CD14-positive monocyte (primary cell): ENCODE data around the gene AARS2. TPM values are rescaled to one million over a fixed set of nuclear protein-coding genes. Genes with fewer than 3 reads are reported as not detected.

ENCODE experiments used
- DNase-seq, 3 donors: peaks; one replicate each; pipeline ENCODE4 v3.0.0-alpha.2; 2011 to 2022
- H2AFZ ChIP-seq: 2 replicates; pipeline ENCODE4 v1.6.0; 2012; ENCODE audit warnings: mild to moderate bottlenecking, low read depth, low read length, inconsistent platforms; ENCODE audit not compliant: insufficient read depth, poor library complexity, severe bottlenecking
- H3K27ac ChIP-seq, 2 donors: 1 replicate in 1 of 2; 2 replicates in 1 of 2; pipeline ENCODE4 v1.5.1; 2012 to 2013; ENCODE audit warnings: low read length in 2 of 2, control low read depth in 1 of 2, inconsistent platforms in 1 of 2, low read depth in 1 of 2, mild to moderate bottlenecking in 1 of 2
- H3K27me3 ChIP-seq, 2 donors: one replicate each; pipeline versions ENCODE4 v1.6.0 to v1.6.1; 2011 to 2013; ENCODE audit warnings: low read length in 2 of 2; ENCODE audit not compliant: control insufficient read depth in 2 of 2, insufficient read depth in 2 of 2
- H3K36me3 ChIP-seq, 2 donors: replicated peaks in 1 of 2; 1 replicate in 1 of 2; 2 replicates in 1 of 2; pipeline versions ENCODE4 v1.5.1 to v1.6.1; 2012 to 2013; ENCODE audit warnings: low read length in 2 of 2, control low read depth in 1 of 2, inconsistent platforms in 1 of 2, mild to moderate bottlenecking in 1 of 2; ENCODE audit not compliant: insufficient read depth in 2 of 2, control insufficient read depth in 1 of 2
- H3K4me1 ChIP-seq, 2 donors: 1 replicate in 1 of 2; 2 replicates in 1 of 2; pipeline versions ENCODE4 v1.5.1 to v1.6.1; 2012 to 2013; ENCODE audit warnings: low read length in 2 of 2, control low read depth in 1 of 2, inconsistent platforms in 1 of 2, mild to moderate bottlenecking in 1 of 2, moderate library complexity in 1 of 2; ENCODE audit not compliant: insufficient read depth in 2 of 2, control insufficient read depth in 1 of 2
- H3K4me2 ChIP-seq: replicated peaks from 2 replicates; pipeline ENCODE3; 2012; ENCODE audit warnings: low read length, moderate library complexity, mild to moderate bottlenecking; ENCODE audit not compliant: poor library complexity, severe bottlenecking; ENCODE audit errors: extremely low read depth
- H3K4me3 ChIP-seq, 3 experiments: fragments of 200-600 bp in 1 of 3; sonication (generic) in 1 of 3; replicated peaks in 1 of 3; 1 replicate in 2 of 3; 2 replicates in 1 of 3; pipeline ENCODE4 v1.5.1; 2011 to 2013; ENCODE audit warnings: low read length in 3 of 3, mild to moderate bottlenecking in 3 of 3, control low read depth in 2 of 3, low read depth in 2 of 3, inconsistent platforms in 1 of 3, moderate library complexity in 1 of 3
- H3K79me2 ChIP-seq: 2 replicates; pipeline ENCODE4 v1.6.0; 2012; ENCODE audit warnings: mild to moderate bottlenecking, control low read depth, inconsistent platforms, low read length, moderate library complexity; ENCODE audit not compliant: insufficient read depth
- H3K9ac ChIP-seq: 2 replicates; pipeline ENCODE4 v1.6.0; 2017; ENCODE audit warnings: low read length, mild to moderate bottlenecking; ENCODE audit not compliant: insufficient read depth, poor library complexity, severe bottlenecking
- H3K9me3 ChIP-seq, 2 donors: replicated peaks in 1 of 2; 1 replicate in 1 of 2; 2 replicates in 1 of 2; pipeline versions ENCODE4 v1.5.1 to v1.6.1; 2012 to 2013; ENCODE audit warnings: low read length in 2 of 2, control low read depth in 1 of 2; ENCODE audit not compliant: control insufficient read depth in 1 of 2, insufficient read depth in 1 of 2
- H4K20me1 ChIP-seq: 2 replicates; pipeline ENCODE4 v1.6.0; 2012; ENCODE audit warnings: mild to moderate bottlenecking, low read length, control low read depth, moderate library complexity; ENCODE audit not compliant: insufficient read depth
- H3K27ac Mint-ChIP-seq, 7 donors: one replicate each; pipeline ENCODE4 v1.8.0; 2020; ENCODE audit warnings: mild to moderate bottlenecking in 7 of 7, mixed read lengths in 7 of 7, moderate library complexity in 6 of 7, inconsistent platforms in 2 of 7
- H3K27me3 Mint-ChIP-seq, 3 donors: one replicate each; pipeline ENCODE4 v1.8.0; 2021 to 2022; ENCODE audit warnings: low read depth in 3 of 3, mild to moderate bottlenecking in 3 of 3, mixed read lengths in 3 of 3, moderate library complexity in 3 of 3, inconsistent platforms in 1 of 3
- H3K36me3 Mint-ChIP-seq, 2 donors: one replicate each; pipeline ENCODE4 v1.8.0; 2020; ENCODE audit warnings: mixed read lengths in 2 of 2, inconsistent platforms in 1 of 2, mild to moderate bottlenecking in 1 of 2
- H3K4me1 Mint-ChIP-seq: one replicate; pipeline ENCODE4 v1.8.0; 2020; ENCODE audit warnings: mild to moderate bottlenecking, mixed read lengths
- H3K4me3 Mint-ChIP-seq, 2 donors: one replicate each; pipeline ENCODE4 v1.8.0; 2020; ENCODE audit warnings: mild to moderate bottlenecking in 2 of 2, mixed read lengths in 2 of 2, moderate library complexity in 1 of 2
- H3K9me3 Mint-ChIP-seq, 7 donors: one replicate each; pipeline ENCODE4 v1.8.0; 2020 to 2022; ENCODE audit warnings: mixed read lengths in 7 of 7, mild to moderate bottlenecking in 6 of 7, moderate library complexity in 6 of 7, inconsistent platforms in 2 of 7
- CTCF ChIP-seq: fragments of 200-600 bp; IDR thresholded peaks from one replicate; pipeline ENCODE4 v1.8.0; 2022; ENCODE audit warnings: antibody characterized with exemption, mild to moderate bottlenecking
- whole genome bisulfite sequencing: methylation state at CpG from one replicate; pipeline ENCODE4 v1.1.5; 2013; ENCODE audit warnings: missing lambda C conversion rate; ENCODE audit not compliant: insufficient coverage; 5-methylcytosine and 5-hydroxymethylcytosine counted together
- intact Hi-C, 2 donors: fragments of 100-400 bp; cut with micrococcal nuclease; formaldehyde crosslinking; loops; one replicate each; pipeline versions ENCODE4 v1.15.0 to v1.15.1; 2023
- polyA plus RNA-seq, 3 donors: library from polyadenylated mRNA; depleted of rRNA in 1 of 3; unstranded in 2 of 3; stranded (reverse) in 1 of 3; fragments of 300-500 nt in 2 of 3; fragments of >200 nt in 1 of 3; fragmentation: Illumina TruSeq in 2 of 3; gene quantifications; 1 replicate in 2 of 3; 2 replicates in 1 of 3; pipeline ENCODE4 v1.2.3, GENCODE V29; 2012 to 2021

Gene AARS2
- polyA plus RNA-seq, 3 donors, result 1.8 to 4.5 (median 3.2) TPM

DNA sequence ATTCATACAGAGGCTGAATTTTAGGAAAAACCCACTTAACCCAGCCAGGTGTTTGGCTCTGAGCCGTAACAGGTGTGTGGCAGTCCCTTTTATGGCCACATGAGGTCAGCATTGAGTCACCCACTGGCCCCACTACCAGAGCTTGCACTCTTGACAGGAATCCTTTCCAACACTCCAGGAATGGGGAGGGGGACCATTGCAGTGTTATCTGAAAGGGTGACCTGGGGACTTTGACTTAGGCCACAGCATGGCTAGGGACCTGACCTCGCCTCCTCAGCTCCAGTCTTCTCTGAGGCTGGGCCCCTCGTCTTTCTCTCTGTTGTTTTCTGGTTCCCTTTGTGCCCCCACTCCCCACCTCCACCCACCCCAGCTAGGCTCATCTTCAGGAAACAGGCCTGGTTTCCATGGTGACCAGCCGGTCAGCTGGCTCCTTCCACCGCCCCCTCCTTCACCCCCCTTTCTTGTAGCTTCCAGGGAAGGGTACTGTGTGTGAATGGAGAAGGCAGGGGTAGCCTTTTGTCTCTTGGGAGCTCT lies 45.0 kb downstream of the AARS2 start:
- peaks cover 6 to 9% of the 10 kb centered on the region in 2 donors for H3K36me3 Mint-ChIP-seq
- peaks cover 26 to 34% of the 10 kb centered on the region in 2 donors for H3K4me1 ChIP-seq
- WGBS, result 42% methylated on average over 2 of the region's 5 CpGs
- peaks cover 0 to 14% of the 10 kb centered on the region in 2 donors for H3K9me3 ChIP-seq
- H4K20me1 ChIP-seq, result peaks cover 21% of the 10 kb centered on the region
- H3K36me3 ChIP-seq, result no peaks in the 10 kb centered on the region
- no peak overlapping the region for H3K27ac ChIP-seq
- H3K9me3 Mint-ChIP-seq, result peaks cover 0 to 16% (median 7%) of the 10 kb centered on the region in 7 donors
- H3K4me1 Mint-ChIP-seq, result peaks cover 36% of the 10 kb centered on the region
- no peak overlapping the region for H3K9ac ChIP-seq
- peaks cover 42 to 51% (median 49%) of the 10 kb centered on the region in 3 donors for H3K27me3 Mint-ChIP-seq
- peak overlapping the region in 1 of 7 donors; percentile 69 for H3K27ac Mint-ChIP-seq
- intact Hi-C loops, result loop anchor here (2.0 to 10.0 kb wide), 4 partner anchors 44 to 473 kb away; partner anchors contain the start of genes AARS2 (in 2 of the 2) and CDC5L (in 1 of the 2)
- H3K79me2 ChIP-seq, result peaks cover 22% of the 10 kb centered on the region
- H3K4me3 ChIP-seq, result no peak overlapping the region
- H3K27me3 ChIP-seq, result peaks cover 35 to 46% of the 10 kb centered on the region in 2 donors
- H3K4me3 Mint-ChIP-seq, result peak overlapping the region in 1 of 2 donors; percentile 85
- no peak overlapping the region for H3K4me2 ChIP-seq
- peak; percentile 99 for TF ChIP-seq CTCF
- H2AFZ ChIP-seq, result no peak overlapping the region
- peak in 2 of 3 donors; percentile 58 to 63 for DNase-seq

- Mint-ChIP-seq H3K4me1 (peaks cover 46% of the 10 kb centered on the region), H3K36me3 (peaks cover 12 to 17% of the 10 kb centered on the region in 2 donors), H3K4me3 (no peak overlapping the region), H3K9me3 (peaks cover 0 to 16% (median 7%) of the 10 kb centered on the region in 7 donors), H3K27ac (peak overlapping the region in 5 of 7 donors; percentile 34 to 63 (median 42)), H3K27me3 (peaks cover 33 to 42% (median 40%) of the 10 kb centered on the region in 3 donors)
- H4K20me1 ChIP-seq, result peaks cover 31% of the 10 kb centered on the region
- WGBS, result 71% methylated on average over 3 of the region's 10 CpGs
- H3K4me1 ChIP-seq, result peaks cover 35 to 43% of the 10 kb centered on the region in 2 donors
- peaks cover 3 to 4% of the 10 kb centered on the region in 2 donors for H3K36me3 ChIP-seq
- no peak overlapping the region for H3K4me3 ChIP-seq
- H2AFZ ChIP-seq, result no peak overlapping the region
- no peak overlapping the region for H3K9ac ChIP-seq
- no peak for TF ChIP-seq CTCF
- DNase-seq, result no peak
- intact Hi-C loops, result loop anchor here (5.0 to 10.0 kb wide), 3 partner anchors 45 to 472 kb away; partner anchors contain the start of genes AARS2 (in 2 of the 2) and CDC5L (in 1 of the 2)
- no peak overlapping the region for H3K4me2 ChIP-seq
- H3K79me2 ChIP-seq, result peaks cover 31% of the 10 kb centered on the region
- H3K27ac ChIP-seq, result no peak overlapping the region
- peaks cover 29 to 37% of the 10 kb centered on the region in 2 donors for H3K27me3 ChIP-seq
- H3K9me3 ChIP-seq, result peaks cover 0 to 12% of the 10 kb centered on the region in 2 donors
Observed at GRCh38 chr6:44267252-44267651, 45.9 kb downstream of the AARS2 start.
